ENCODE data around the gene COTL1. TPM values are rescaled to one million over a fixed set of nuclear protein-coding genes. Genes with fewer than 3 reads are reported as not detected.

COTL1 gene
- total and polyA plus RNA-seq, 5 experiments from 2014 or later = 99.1 to 512 (median 341) TPM

- H3K36me3 Mint-ChIP-seq = peaks cover 0 to 33% (median 15%) of the 10 kb centered on the region in 3 donors
- H3K4me3 Mint-ChIP-seq = peak overlapping the region in 7 of 10 donors; percentile 12 to 69 (median 33)
- H3K27me3 Mint-ChIP-seq = no peaks in the 10 kb centered on the region
- H3K27ac Mint-ChIP-seq = peak overlapping the region; percentile 90 to 99 (median 97)
- peaks cover 36 to 69% (median 60%) of the 10 kb centered on the region in 4 donors for H3K4me1 Mint-ChIP-seq
- H3K9me3 Mint-ChIP-seq = no peaks in the 10 kb centered on the region
- no peak for DNase-seq
- POLR2A ChIA-PET = interaction anchor here (0.7 to 2.3 kb wide), 4 partner anchors 8 to 38 kb away, joined by 3 to 6 read pairs (median 4); partner anchors contain the start of gene COTL1
- no peak for ATAC-seq
These were observed 25.2 kb downstream of the COTL1 start for GRCh38 chr16:84592718-84593117.

- Mint-ChIP-seq H3K4me1 (peaks cover 26 to 62% (median 49%) of the 10 kb centered on the region in 4 donors), H3K27me3 (no peaks in the 10 kb centered on the region), H3K27ac (peak overlapping the region in 4 of 10 donors; percentile 33 to 68 (median 53)), H3K36me3 (peaks cover 0 to 43% (median 15%) of the 10 kb centered on the region in 3 donors), H3K4me3 (no peak overlapping the region), H3K9me3 (no peaks in the 10 kb centered on the region)
- POLR2A ChIA-PET = no interaction called here
- no peak for ATAC-seq
- no peak for DNase-seq
These were observed 27.7 kb downstream of the COTL1 start for GRCh38 chr16:84589975-84590719.

- Mint-ChIP-seq H3K27ac (peak overlapping the region in 3 of 10 donors; percentile 40 to 72 (median 68)), H3K36me3 (peaks cover 0 to 53% (median 15%) of the 10 kb centered on the region in 3 donors)
These were observed 28.9 kb downstream of the COTL1 start for GRCh38 chr16:84588991-84589390.

GRCh38 chr16:84585886-84586285, 32.0 kb downstream of the COTL1 start:
- no peaks in the 10 kb centered on the region for H3K9me3 Mint-ChIP-seq
- no peaks in the 10 kb centered on the region for H3K27me3 Mint-ChIP-seq
- peaks cover 0 to 60% (median 14%) of the 10 kb centered on the region in 3 donors for H3K36me3 Mint-ChIP-seq
- peak overlapping the region in 9 of 10 donors; percentile 33 to 90 (median 81) for H3K27ac Mint-ChIP-seq
- DNase-seq = no peak
- H3K4me3 Mint-ChIP-seq = peak overlapping the region in 6 of 10 donors; percentile 4 to 72 (median 36)
- H3K4me1 Mint-ChIP-seq = peaks cover 12 to 52% (median 31%) of the 10 kb centered on the region in 4 donors
- POLR2A ChIA-PET = interaction anchor here (0.6 to 1.5 kb wide), 5 partner anchors 9 to 37 kb away, joined by 3 to 4 read pairs (median 4); partner anchors contain the start of gene COTL1
- ATAC-seq = peak in 1 of 2 donors; percentile 28

More at GRCh38 chr16:84588991-84589390, 28.9 kb downstream of the COTL1 start:
- POLR2A ChIA-PET = interaction anchor here (1.1 to 1.6 kb wide), 3 partner anchors 9 to 18 kb away, joined by 3 to 4 read pairs (median 4); no protein-coding TSS in a partner anchor
- no peak overlapping the region for H3K4me3 Mint-ChIP-seq
- H3K9me3 Mint-ChIP-seq = no peaks in the 10 kb centered on the region
- no peaks in the 10 kb centered on the region for H3K27me3 Mint-ChIP-seq
- H3K4me1 Mint-ChIP-seq = peaks cover 24 to 59% (median 45%) of the 10 kb centered on the region in 4 donors
- DNase-seq (no peak), ATAC-seq (no peak)

GRCh38 chr16:84585467-84585866, 32.4 kb downstream of the COTL1 start:
- H3K27ac Mint-ChIP-seq = peak overlapping the region in 6 of 10 donors; percentile 1 to 82 (median 76)
- DNase-seq = no peak
- POLR2A ChIA-PET = interaction anchor here (0.6 to 1.3 kb wide), 6 partner anchors 9 to 36 kb away, joined by 3 to 6 read pairs (median 4); partner anchors contain the start of gene COTL1
- no peaks in the 10 kb centered on the region for H3K9me3 Mint-ChIP-seq
- peaks cover 12 to 50% (median 32%) of the 10 kb centered on the region in 4 donors for H3K4me1 Mint-ChIP-seq
- H3K27me3 Mint-ChIP-seq = no peaks in the 10 kb centered on the region
- H3K4me3 Mint-ChIP-seq = no peak overlapping the region
- peaks cover 0 to 64% (median 12%) of the 10 kb centered on the region in 3 donors for H3K36me3 Mint-ChIP-seq
- ATAC-seq = no peak

GRCh38 chr16:84584678-84585077, 33.2 kb downstream of the COTL1 start:
- Mint-ChIP-seq H3K4me1 (peaks cover 10 to 56% (median 38%) of the 10 kb centered on the region in 4 donors), H3K27me3 (no peaks in the 10 kb centered on the region), H3K27ac (peak overlapping the region in 7 of 10 donors; percentile 43 to 80 (median 75)), H3K4me3 (no peak overlapping the region), H3K9me3 (no peaks in the 10 kb centered on the region), H3K36me3 (peaks cover 0 to 67% (median 7%) of the 10 kb centered on the region in 3 donors)
- DNase-seq (no peak), ATAC-seq (no peak)
- POLR2A ChIA-PET = interaction anchor here (0.5 to 1.3 kb wide), 5 partner anchors 9 to 34 kb away, joined by 3 to 6 read pairs (median 4); no protein-coding TSS in a partner anchor

- Mint-ChIP-seq H3K9me3 (no peaks in the 10 kb centered on the region), H3K27me3 (no peaks in the 10 kb centered on the region), H3K36me3 (peaks cover 0 to 67% (median 3%) of the 10 kb centered on the region in 3 donors), H3K27ac (peak overlapping the region in 3 of 10 donors; percentile 36 to 87 (median 42)), H3K4me3 (peak overlapping the region in 1 of 10 donors; percentile 22), H3K4me1 (peaks cover 11 to 60% (median 44%) of the 10 kb centered on the region in 4 donors)
- DNase-seq (no peak), ATAC-seq (no peak)
- POLR2A ChIA-PET = interaction anchor here (1.2 to 1.3 kb wide), 2 partner anchors 10 to 33 kb away, joined by 4 to 6 read pairs; no protein-coding TSS in a partner anchor
These were observed 33.9 kb downstream of the COTL1 start for GRCh38 chr16:84583995-84584394.

GRCh38 chr16:84582958-84583516, 34.8 kb downstream of the COTL1 start:
- Mint-ChIP-seq H3K4me3 (no peak overlapping the region), H3K9me3 (no peaks in the 10 kb centered on the region), H3K36me3 (peaks cover 0 to 66% (median 2%) of the 10 kb centered on the region in 3 donors), H3K27me3 (no peaks in the 10 kb centered on the region), H3K4me1 (peaks cover 13 to 67% (median 52%) of the 10 kb centered on the region in 4 donors), H3K27ac (peak overlapping the region in 7 of 10 donors; percentile 3 to 88 (median 58))
- POLR2A ChIA-PET = interaction anchor here (1.2 to 1.3 kb wide), 2 partner anchors 14 to 34 kb away, joined by 4 read pairs; no protein-coding TSS in a partner anchor
- ATAC-seq (no peak), DNase-seq (no peak)

GRCh38 chr16:84581158-84581557, 36.7 kb downstream of the COTL1 start:
- POLR2A ChIA-PET = interaction anchor here (1.0 to 2.6 kb wide), 3 partner anchors 12 to 37 kb away, joined by 3 to 7 read pairs (median 5); partner anchors contain the start of gene COTL1

GRCh38 chr16:84579936-84580335, 37.9 kb downstream of the COTL1 start:
- POLR2A ChIA-PET = interaction anchor here (0.6 to 2.6 kb wide), 3 partner anchors 13 to 29 kb away, joined by 4 to 5 read pairs (median 5); no protein-coding TSS in a partner anchor
- Mint-ChIP-seq H3K4me3 (peak overlapping the region in 3 of 10 donors; percentile 18 to 48 (median 21)), H3K9me3 (no peaks in the 10 kb centered on the region), H3K27me3 (no peaks in the 10 kb centered on the region), H3K4me1 (peaks cover 9 to 73% (median 59%) of the 10 kb centered on the region in 4 donors), H3K27ac (peak overlapping the region in 9 of 10 donors; percentile 31 to 80 (median 63)), H3K36me3 (peaks cover 0 to 63% (median 2%) of the 10 kb centered on the region in 3 donors)
- DNase-seq = no peak
- ATAC-seq = no peak

More at GRCh38 chr16:84581158-84581557, 36.7 kb downstream of the COTL1 start:
- Mint-ChIP-seq H3K4me1 (peaks cover 13 to 78% (median 66%) of the 10 kb centered on the region in 4 donors), H3K27me3 (no peaks in the 10 kb centered on the region), H3K27ac (peak overlapping the region in 7 of 10 donors; percentile 14 to 53 (median 35)), H3K4me3 (no peak overlapping the region), H3K9me3 (no peaks in the 10 kb centered on the region), H3K36me3 (peaks cover 0 to 66% (median 2%) of the 10 kb centered on the region in 3 donors)
- no peak for DNase-seq
- ATAC-seq = no peak

- POLR2A ChIA-PET = no interaction called here
- ATAC-seq (no peak), DNase-seq (no peak)
- Mint-ChIP-seq H3K27me3 (no peaks in the 10 kb centered on the region), H3K27ac (peak overlapping the region in 7 of 10 donors; percentile 28 to 81 (median 53)), H3K36me3 (peaks cover 0 to 61% (median 2%) of the 10 kb centered on the region in 3 donors), H3K4me3 (peak overlapping the region in 1 of 10 donors; percentile 41), H3K4me1 (peaks cover 7 to 71% (median 51%) of the 10 kb centered on the region in 4 donors), H3K9me3 (no peaks in the 10 kb centered on the region)
These were observed 39.2 kb downstream of the COTL1 start for GRCh38 chr16:84578538-84579126.
